ENCODE measurements around the gene PTGDS. TPM values are rescaled to one million over a fixed set of nuclear protein-coding genes. Genes with fewer than 3 reads are reported as not detected.

PTGDS gene
- total RNA-seq, 1 experiment from 2014 or later, result 3.6 TPM

DNA sequence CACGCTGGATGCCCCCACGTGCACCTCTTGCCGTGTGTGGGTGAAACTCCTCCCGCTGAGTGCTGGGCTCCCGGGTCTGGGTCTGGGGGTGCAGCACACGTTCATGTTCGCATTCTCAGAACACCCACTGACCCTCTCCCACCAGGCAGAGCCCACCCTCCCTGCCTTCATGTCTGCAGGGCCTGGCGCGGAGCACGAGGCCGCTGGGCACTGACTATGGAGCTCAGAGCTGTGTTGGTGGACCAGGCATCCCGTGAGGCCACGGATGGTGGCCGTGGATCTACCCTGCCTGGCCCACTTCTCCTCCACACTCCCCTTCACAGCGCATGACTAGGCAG lies 16.4 kb upstream of the PTGDS start:
- Histone ChIP-seq H3K18ac (ENCODE audit: insufficient read length, low read depth, low read length) (no peak overlapping the region), H3K79me1 (ENCODE audit: insufficient read depth, low read depth, low read length, poor library complexity, severe bottlenecking) (no peaks in the 10 kb centered on the region), H4K91ac (ENCODE audit: insufficient read length, low read depth, low read length) (no peak overlapping the region), H4K20me1 (ENCODE audit: control insufficient read depth, insufficient read depth, insufficient read length) (peaks cover 2% of the 10 kb centered on the region), H3K14ac (ENCODE audit: insufficient read depth, low read length) (no peak overlapping the region), H4K8ac (replicated peaks; ENCODE audit: insufficient read length, low read depth, low read length) (no peak overlapping the region), H3K4me2 (ENCODE audit: insufficient read depth, insufficient read length, low read length) (no peak overlapping the region), H3K23ac (ENCODE audit: insufficient read length, low read depth, low read length) (no peak overlapping the region), H3K9me3 (ENCODE audit: control insufficient read depth, low read depth, low read length) (no peaks in the 10 kb centered on the region), H3K27ac (ENCODE audit: insufficient read length, low read depth, low read length) (no peak overlapping the region), H4K5ac (ENCODE audit: insufficient read length, low read depth, low read length) (no peak overlapping the region), H3K23me2 (ENCODE audit: insufficient read length, low read depth, low read length, poor library complexity, severe bottlenecking) (no peaks in the 10 kb centered on the region), H2BK15ac (ENCODE audit: low read depth, low read length) (no peak overlapping the region), H3T11ph (ENCODE audit: low read length) (no peak overlapping the region), H2BK12ac (ENCODE audit: insufficient read length, low read depth, low read length) (no peak overlapping the region), H2AK5ac (ENCODE audit: insufficient read length, low read length) (no peak overlapping the region), H3K27me3 (ENCODE audit: insufficient read depth, low read length) (no peaks in the 10 kb centered on the region), H2BK120ac (ENCODE audit: low read depth, low read length, poor library complexity, severe bottlenecking) (no peak overlapping the region), H2BK5ac (ENCODE audit: insufficient read length, low read length) (no peak overlapping the region), H2AFZ (ENCODE audit: low read length) (no peak overlapping the region), H3K79me2 (ENCODE audit: insufficient read depth, low read length) (no peaks in the 10 kb centered on the region), H3K56ac (ENCODE audit: insufficient read length, low read depth, low read length) (no peak overlapping the region), H3K4me1 (ENCODE audit: insufficient read depth, low read length) (peaks cover 2% of the 10 kb centered on the region; the same call in 1 of the 2 replicates), H3K9ac (ENCODE audit: extremely low read depth, insufficient read length, low read length) (no peak overlapping the region), H3K4ac (ENCODE audit: low read depth, low read length) (no peak overlapping the region), H2BK20ac (ENCODE audit: low read depth, low read length, poor library complexity, severe bottlenecking) (no peak overlapping the region)
- H3K4me1 Mint-ChIP-seq, result peaks cover 3 to 9% of the 10 kb centered on the region in 2 experiments
- peaks cover 6% of the 10 kb centered on the region in 2 experiments; a peak in 4 of 5 replicates for H3K9me3 Mint-ChIP-seq
- peaks cover 16% of the 10 kb centered on the region for H3K27me3 Mint-ChIP-seq (ENCODE audit: low read depth)
- no CpG with 5 or more reads among the region's 15 CpGs for WGBS (ENCODE audit: extremely low coverage, insufficient read length, low lambda C conversion rate)
- H3K36me3 Mint-ChIP-seq (ENCODE audit: insufficient read depth in 1 of 3, low read depth in 3 of 3), result no peaks in the 10 kb centered on the region; a peak in 1 of 7 replicates
- TF ChIP-seq, protein P1, sequence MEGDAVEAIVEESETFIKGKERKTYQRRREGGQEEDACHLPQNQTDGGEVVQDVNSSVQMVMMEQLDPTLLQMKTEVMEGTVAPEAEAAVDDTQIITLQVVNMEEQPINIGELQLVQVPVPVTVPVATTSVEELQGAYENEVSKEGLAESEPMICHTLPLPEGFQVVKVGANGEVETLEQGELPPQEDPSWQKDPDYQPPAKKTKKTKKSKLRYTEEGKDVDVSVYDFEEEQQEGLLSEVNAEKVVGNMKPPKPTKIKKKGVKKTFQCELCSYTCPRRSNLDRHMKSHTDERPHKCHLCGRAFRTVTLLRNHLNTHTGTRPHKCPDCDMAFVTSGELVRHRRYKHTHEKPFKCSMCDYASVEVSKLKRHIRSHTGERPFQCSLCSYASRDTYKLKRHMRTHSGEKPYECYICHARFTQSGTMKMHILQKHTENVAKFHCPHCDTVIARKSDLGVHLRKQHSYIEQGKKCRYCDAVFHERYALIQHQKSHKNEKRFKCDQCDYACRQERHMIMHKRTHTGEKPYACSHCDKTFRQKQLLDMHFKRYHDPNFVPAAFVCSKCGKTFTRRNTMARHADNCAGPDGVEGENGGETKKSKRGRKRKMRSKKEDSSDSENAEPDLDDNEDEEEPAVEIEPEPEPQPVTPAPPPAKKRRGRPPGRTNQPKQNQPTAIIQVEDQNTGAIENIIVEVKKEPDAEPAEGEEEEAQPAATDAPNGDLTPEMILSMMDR (conservative IDR thresholded peaks at IDR 0.05), result no peak
- no peak overlapping the region for H3K4me3 Mint-ChIP-seq
- no peak overlapping the region for H3K27ac Mint-ChIP-seq
- DNase-seq, result no peak
